Neural cell (in vitro differentiated cells): Measurements from ENCODE around the gene PAPSS2. TPM values are rescaled to one million over a fixed set of nuclear protein-coding genes. Genes with fewer than 3 reads are reported as not detected.

Source experiments
- H2AFZ ChIP-seq: fragments of 200-600, 300-800 bp; sonication (generic), shearing (Covaris generic); 2 replicates; pipeline ENCODE4 v1.6.0; 2014; ENCODE audit warnings: low read depth, mild to moderate bottlenecking, antibody characterized with exemption, low read length, moderate library complexity
- H3F3A ChIP-seq: fragments of 200-600 bp; shearing (Covaris generic); 2 replicates; pipeline ENCODE4 v1.6.1; 2016; ENCODE audit warnings: mild to moderate bottlenecking, moderate library complexity, mixed read lengths, antibody characterized with exemption, low read length; ENCODE audit not compliant: insufficient read depth, poor library complexity, severe bottlenecking
- H3K27ac ChIP-seq: fragments of 200-600, 300-800 bp; sonication (generic), shearing (Covaris generic); 2 replicates; pipeline ENCODE4 v1.5.1; 2014; ENCODE audit warnings: mild to moderate bottlenecking, low read length, moderate library complexity
- H3K27me3 ChIP-seq: fragments of 300-800, 200-600 bp; sonication (generic), shearing (Covaris generic); 2 replicates; pipeline ENCODE4 v1.6.0; 2014; ENCODE audit warnings: mild to moderate bottlenecking, low read depth, low read length, moderate library complexity; ENCODE audit not compliant: insufficient read depth
- H3K36me3 ChIP-seq: fragments of 300-800, 200-600 bp; sonication (generic), shearing (Covaris generic); 2 replicates; pipeline ENCODE4 v1.5.1; 2014; ENCODE audit warnings: mild to moderate bottlenecking, antibody characterized with exemption, low read length, moderate library complexity; ENCODE audit not compliant: insufficient read depth
- H3K4me2 ChIP-seq: fragments of 300-800, 200-600 bp; sonication (generic), shearing (Covaris generic); 2 replicates; pipeline ENCODE4 v1.6.0; 2014; ENCODE audit warnings: mild to moderate bottlenecking, low read length
- H3K4me3 ChIP-seq: fragments of 300-800, 200-600 bp; sonication (generic), shearing (Covaris generic); 2 replicates; pipeline ENCODE4 v1.5.1; 2014; ENCODE audit warnings: mild to moderate bottlenecking, low read length, moderate library complexity
- H3K79me2 ChIP-seq: fragments of 200-600 bp; shearing (Covaris generic); replicated peaks from 2 replicates; pipeline ENCODE4 v1.6.0; 2014; ENCODE audit warnings: mild to moderate bottlenecking, low read length, moderate library complexity; ENCODE audit not compliant: insufficient read depth
- H3K9ac ChIP-seq: fragments of 300-800, 200-600 bp; sonication (generic), shearing (Covaris generic); 2 replicates; pipeline ENCODE4 v1.6.1; 2016; ENCODE audit warnings: mild to moderate bottlenecking, low read length, mixed read lengths
- H3K9me2 ChIP-seq: fragments of 200-600 bp; shearing (Covaris generic); 2 replicates; pipeline ENCODE4 v1.6.1; 2016; ENCODE audit warnings: mild to moderate bottlenecking, low read length, mixed read lengths; ENCODE audit not compliant: insufficient read depth
- H3K9me3 ChIP-seq: fragments of 200-600, 300-800 bp; sonication (generic), shearing (Covaris generic); 2 replicates; pipeline ENCODE4 v1.6.1; 2016; ENCODE audit warnings: mild to moderate bottlenecking, mixed run types, low read length, moderate library complexity, mixed read lengths
- H4K20me1 ChIP-seq: fragments of 200-600 bp; shearing (Covaris generic); 2 replicates; pipeline ENCODE4 v1.6.1; 2016; ENCODE audit warnings: mild to moderate bottlenecking, mixed run types; ENCODE audit not compliant: insufficient read depth
- CTCF ChIP-seq: fragments of 450-650 bp; IDR thresholded peaks from 2 replicates; pipeline ENCODE4 v1.5.1; 2014; ENCODE audit warnings: antibody characterized with exemption, mild to moderate bottlenecking, moderate library complexity; ENCODE audit not compliant: poor library complexity, severe bottlenecking
- EP300 ChIP-seq: fragments of 450-650 bp; conservative IDR thresholded peaks from 2 replicates; pipeline ENCODE4 v1.6.1; 2014; ENCODE audit warnings: antibody characterized with exemption, mild to moderate bottlenecking, moderate library complexity; ENCODE audit not compliant: poor library complexity, severe bottlenecking
- EZH2 ChIP-seq: fragments of 200-600, 300-800 bp; shearing (Covaris generic), sonication (generic); IDR thresholded peaks from 2 replicates; pipeline ENCODE4 v1.6.1; 2014; ENCODE audit warnings: antibody characterized with exemption, low read length, borderline replicate concordance, mild to moderate bottlenecking; ENCODE audit not compliant: insufficient read depth, poor library complexity, severe bottlenecking
- MXI1 ChIP-seq: fragments of 450-650 bp; conservative IDR thresholded peaks from 2 replicates; pipeline ENCODE4 v1.6.1; 2014; ENCODE audit warnings: antibody characterized with exemption, mild to moderate bottlenecking; ENCODE audit not compliant: poor library complexity, severe bottlenecking
- POLR2AphosphoS5 ChIP-seq: IDR thresholded peaks from 2 replicates; pipeline ENCODE4 v1.6.1; 2012
- RAD21 ChIP-seq: fragments of 450-650 bp; conservative IDR thresholded peaks from 2 replicates; pipeline ENCODE4 v1.6.1; 2014; ENCODE audit warnings: antibody characterized with exemption, mild to moderate bottlenecking, moderate library complexity
- REST ChIP-seq: IDR thresholded peaks from 2 replicates; pipeline ENCODE4 v1.6.1; 2012; ENCODE audit warnings: borderline replicate concordance
- SMC3 ChIP-seq: fragments of 450-650 bp; conservative IDR thresholded peaks from 2 replicates; pipeline ENCODE4 v1.6.1; 2014; ENCODE audit warnings: antibody characterized with exemption, mild to moderate bottlenecking, moderate library complexity; ENCODE audit not compliant: poor library complexity
- TAF1 ChIP-seq: IDR thresholded peaks from 2 replicates; pipeline ENCODE4 v1.6.1; 2012; ENCODE audit warnings: low read depth
- polyA plus RNA-seq: library from polyadenylated mRNA; depleted of rRNA; stranded (reverse); fragments of >200 nt; gene quantifications from 2 replicates; pipeline ENCODE4 v1.2.3, GENCODE V29; 2014

Gene PAPSS2
- polyA plus RNA-seq, 1 donor from 2014 or later, result 0.24 TPM

DNA sequence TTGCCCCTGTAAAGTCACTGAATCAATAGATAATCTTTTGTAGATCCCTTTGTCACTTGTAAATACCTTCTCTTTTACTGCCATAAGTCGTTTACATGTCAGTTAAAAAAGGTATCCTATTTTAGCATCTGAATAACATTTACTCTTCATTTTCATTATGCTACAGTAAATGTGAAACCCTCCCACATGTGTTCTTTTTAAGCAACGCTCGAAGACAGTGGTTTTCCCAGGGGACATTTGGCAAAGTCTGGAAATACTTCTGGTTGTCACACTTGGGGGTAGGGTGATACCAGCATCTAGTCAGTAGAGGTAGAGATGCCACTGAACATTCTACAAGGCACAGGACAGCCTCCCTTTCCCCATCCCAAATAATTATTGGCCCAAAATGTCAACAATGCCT is 134.6 kb downstream of the PAPSS2 start:
- H4K20me1 ChIP-seq, result no peaks in the 10 kb centered on the region

More for the DNA sequence above, 134.6 kb downstream of the PAPSS2 start:
- Histone ChIP-seq H3F3A (no peaks in the 10 kb centered on the region), H3K36me3 (peaks cover 7% of the 10 kb centered on the region), H3K4me2 (no peak overlapping the region), H2AFZ (no peak overlapping the region), H3K27ac (no peak overlapping the region), H3K79me2 (peaks cover 7% of the 10 kb centered on the region), H3K9me3 (no peaks in the 10 kb centered on the region), H3K4me3 (no peak overlapping the region), H3K9ac (no peak overlapping the region), H3K9me2 (no peaks in the 10 kb centered on the region), H3K27me3 (no peaks in the 10 kb centered on the region)
- TF ChIP-seq TAF1 (no peak), POLR2AphosphoS5 (no peak), EZH2 (no peak), SMC3 (no peak), MXI1 (no peak), REST (no peak), EP300 (no peak), RAD21 (no peak), CTCF (no peak)

Other genes with a start within 250 kb of the PAPSS2 start
- 60.0 and 60.2 TPM in 2 replicates for gene MINPP1, start 155.0 kb upstream of the PAPSS2 start, polyA plus RNA-seq
- 136 and 165 TPM in 2 replicates for gene ATAD1, start 158.3 kb downstream of the PAPSS2 start, polyA plus RNA-seq
- 0.30 and 0.77 TPM in 2 replicates for gene KLLN, start 203.7 kb downstream of the PAPSS2 start, polyA plus RNA-seq
- gene PTEN, start 203.7 kb downstream of the PAPSS2 start, polyA plus RNA-seq, result 47.3 and 50.4 TPM in 2 replicates